Heart left ventricle (tissue), 13 donors: ENCODE data around the gene CDK19.

Experiments
- POLR2A ChIP-seq, 2 donors: fragments of 450-650 bp; IDR thresholded peaks; one replicate each; pipeline ENCODE4 v1.6.1; 2017; ENCODE audit warnings: antibody characterized with exemption in 2 of 2, mild to moderate bottlenecking in 2 of 2, moderate library complexity in 2 of 2
- TF ChIP-seq, protein P1 (sequence below), 12 donors: fragments of 200-600 bp; sonication (generic) in 4 of 12; IDR thresholded peaks; one replicate each; pipeline versions ENCODE4 v1.5.0 to v1.8.0; 2018 to 2022; ENCODE audit warnings: antibody characterized with exemption in 12 of 12, mild to moderate bottlenecking in 5 of 12
- donor health status: ischemic (EF 13 %, LVEDD 7.1; RV severe dilation, severe dysfunction).
- donor health status: DM: no; HTN: yes; CAD: no.
- donor health status: DM: no; HTN: no; CAD: no.
- donor health status: ischemic (EF 25% LVEDD 6.9; RV normal size, moderate dysfunction).
- donor health status: ischemic (EF 25% LVEDD 5.7; RV mildly dilated, moderate dysfunction).
- donor health status: ischemic (EF 35%, LVEDD 5.7; RV mildly dilated, moderate dysfunction).
- donor health status: nonischemic (EF 11% LVEDD 7.7; RV severe dilation, severe dysfunction).
- donor health status: DM: yes; HTN: yes; CAD: no.
- donor health status: PGD.
- donor health status: ischemic (EF 29% LVEDD 5.4; RV normal size, mild dysfunction).
- donor health status: nonischemic (EF 23%, LVEDD 6.1; RV moderate dilation, normal function).

DNA sequence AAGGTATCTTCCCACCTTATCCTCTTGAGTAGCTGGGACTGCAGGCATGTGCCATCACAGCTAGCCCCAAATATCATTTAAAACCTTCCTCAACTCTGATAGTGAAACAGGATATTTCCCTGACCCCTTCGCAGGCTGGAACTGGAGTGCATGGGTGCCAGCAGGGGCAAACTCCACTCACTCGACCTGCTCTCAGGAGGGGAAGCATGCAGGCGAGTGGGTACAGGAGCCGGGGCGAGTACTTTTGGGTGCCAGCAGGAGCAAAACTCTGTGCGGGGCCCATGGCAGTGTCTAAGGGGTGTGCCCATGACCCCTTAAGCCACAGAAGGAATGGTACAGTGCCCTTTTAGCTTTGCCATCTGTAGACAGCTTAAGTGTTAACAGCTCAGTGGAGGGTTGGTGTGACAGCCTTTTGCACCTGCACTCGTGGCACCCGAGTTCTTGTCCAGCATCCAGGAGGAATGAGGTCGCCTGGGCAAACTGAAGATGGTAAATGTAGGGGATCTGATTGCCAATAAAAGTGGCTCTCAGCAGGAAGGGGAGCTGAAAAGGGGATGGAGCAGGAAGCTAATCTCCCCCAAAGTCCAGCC, 155.1 kb downstream of the CDK19 start:
- TF ChIP-seq, protein P1, sequence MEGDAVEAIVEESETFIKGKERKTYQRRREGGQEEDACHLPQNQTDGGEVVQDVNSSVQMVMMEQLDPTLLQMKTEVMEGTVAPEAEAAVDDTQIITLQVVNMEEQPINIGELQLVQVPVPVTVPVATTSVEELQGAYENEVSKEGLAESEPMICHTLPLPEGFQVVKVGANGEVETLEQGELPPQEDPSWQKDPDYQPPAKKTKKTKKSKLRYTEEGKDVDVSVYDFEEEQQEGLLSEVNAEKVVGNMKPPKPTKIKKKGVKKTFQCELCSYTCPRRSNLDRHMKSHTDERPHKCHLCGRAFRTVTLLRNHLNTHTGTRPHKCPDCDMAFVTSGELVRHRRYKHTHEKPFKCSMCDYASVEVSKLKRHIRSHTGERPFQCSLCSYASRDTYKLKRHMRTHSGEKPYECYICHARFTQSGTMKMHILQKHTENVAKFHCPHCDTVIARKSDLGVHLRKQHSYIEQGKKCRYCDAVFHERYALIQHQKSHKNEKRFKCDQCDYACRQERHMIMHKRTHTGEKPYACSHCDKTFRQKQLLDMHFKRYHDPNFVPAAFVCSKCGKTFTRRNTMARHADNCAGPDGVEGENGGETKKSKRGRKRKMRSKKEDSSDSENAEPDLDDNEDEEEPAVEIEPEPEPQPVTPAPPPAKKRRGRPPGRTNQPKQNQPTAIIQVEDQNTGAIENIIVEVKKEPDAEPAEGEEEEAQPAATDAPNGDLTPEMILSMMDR (IDR thresholded peaks at IDR 0.05): no peak
- TF ChIP-seq POLR2A (IDR thresholded peaks at IDR 0.05): no peak
